GM23338 (cell line): ENCODE data around the gene RPL10A. TPM values are rescaled to one million over a fixed set of nuclear protein-coding genes. Genes with fewer than 3 reads are reported as not detected.

ENCODE experiments used
- ATAC-seq: fragments of 200-7000 bp; cut with Tn5 transposase; 3 replicates; pipeline ENCODE4 v1.9.1; 2020
- DNase-seq: peaks from one replicate; pipeline ENCODE4 v3.0.0-alpha.2; 2015; ENCODE audit warnings: low spot score
- H2AFZ ChIP-seq: fragments of 200-600 bp; sonication (generic); 2 replicates; pipeline ENCODE4 v1.8.0; 2016; ENCODE audit warnings: antibody characterized with exemption, mild to moderate bottlenecking, moderate library complexity
- H3F3A ChIP-seq: fragments of 200-600 bp; sonication (generic); replicated peaks from 2 replicates; pipeline ENCODE4 v1.8.0; 2017; ENCODE audit warnings: antibody characterized with exemption, mixed run types, low read depth
- H3K27ac ChIP-seq: fragments of 200-600 bp; sonication (generic); 2 replicates; pipeline ENCODE4 v1.6.1; 2016; ENCODE audit warnings: low read depth
- H3K27me3 ChIP-seq: fragments of 200-600 bp; sonication (generic); 2 replicates; pipeline ENCODE4 v1.8.0; 2016; ENCODE audit warnings: mild to moderate bottlenecking, mixed run types, moderate library complexity; ENCODE audit not compliant: insufficient read depth
- H3K36me3 ChIP-seq: fragments of 200-600 bp; sonication (generic); 2 replicates; pipeline ENCODE4 v1.8.0; 2016; ENCODE audit warnings: mild to moderate bottlenecking; ENCODE audit not compliant: insufficient read depth
- H3K4me1 ChIP-seq: fragments of 200-600 bp; sonication (generic); 2 replicates; pipeline ENCODE4 v1.8.0; 2016; ENCODE audit warnings: mild to moderate bottlenecking, moderate library complexity; ENCODE audit not compliant: insufficient read depth
- H3K4me2 ChIP-seq: fragments of 200-600 bp; sonication (generic); 2 replicates; pipeline ENCODE4 v1.7.1; 2017; ENCODE audit warnings: mixed run types
- H3K4me3 ChIP-seq: fragments of 200-600 bp; sonication (generic); 2 replicates; pipeline ENCODE4 v1.6.1; 2016; ENCODE audit warnings: mixed run types
- H3K79me2 ChIP-seq: fragments of 200-600 bp; sonication (generic); replicated peaks from 2 replicates; pipeline ENCODE4 v1.8.0; 2017; ENCODE audit warnings: mild to moderate bottlenecking; ENCODE audit not compliant: insufficient read depth
- H3K9me2 ChIP-seq: fragments of 200-600 bp; sonication (generic); 2 replicates; pipeline ENCODE4 v1.8.0; 2017; ENCODE audit not compliant: insufficient read depth
- H4K20me1 ChIP-seq: fragments of 200-600 bp; sonication (generic); replicated peaks from 2 replicates; pipeline ENCODE4 v1.8.0; 2017; ENCODE audit warnings: mild to moderate bottlenecking; ENCODE audit not compliant: insufficient read depth
- H3K27ac Mint-ChIP-seq: 2 replicates; pipeline ENCODE4 v1.8.0; 2020; ENCODE audit warnings: inconsistent platforms, mild to moderate bottlenecking, moderate library complexity, mixed read lengths
- H3K27me3 Mint-ChIP-seq: 3 replicates; pipeline ENCODE4 v1.8.0; 2022; ENCODE audit warnings: low read depth, mild to moderate bottlenecking, moderate library complexity, mixed read lengths, inconsistent platforms; ENCODE audit not compliant: insufficient read depth, poor library complexity
- H3K36me3 Mint-ChIP-seq: 3 replicates; pipeline ENCODE4 v1.8.0; 2021; ENCODE audit warnings: low read depth, mild to moderate bottlenecking, inconsistent platforms, moderate library complexity, mixed read lengths
- H3K4me1 Mint-ChIP-seq: 3 replicates; pipeline ENCODE4 v1.8.0; 2020; ENCODE audit warnings: mild to moderate bottlenecking, inconsistent platforms, mixed read lengths
- H3K4me3 Mint-ChIP-seq: 3 replicates; pipeline ENCODE4 v1.8.0; 2021; ENCODE audit warnings: moderate library complexity, mild to moderate bottlenecking, inconsistent platforms, mixed read lengths
- H3K9me3 Mint-ChIP-seq: 3 replicates; pipeline ENCODE4 v1.8.0; 2020; ENCODE audit warnings: moderate library complexity, mild to moderate bottlenecking, inconsistent platforms, mixed read lengths
- CREB1 ChIP-seq: fragments of 250-450 bp; sonication (Bioruptor Pico); IDR thresholded peaks from 2 replicates; pipeline ENCODE4 v1.5.0; 2020; ENCODE audit warnings: low read depth, mild to moderate bottlenecking, moderate library complexity
- EZH2phosphoT487 ChIP-seq: fragments of 200-600 bp; sonication (generic); IDR thresholded peaks from one replicate; pipeline ENCODE4 v1.8.1; 2018; ENCODE audit warnings: antibody characterized with exemption; ENCODE audit not compliant: unreplicated experiment
- NANOG ChIP-seq: IDR thresholded peaks from 2 replicates; pipeline ENCODE4 v1.6.1; 2016; ENCODE audit warnings: antibody characterized with exemption, borderline replicate concordance
- ZNF114 ChIP-seq: fragments of 250-450 bp; sonication (Bioruptor Pico); IDR thresholded peaks from 2 replicates; pipeline ENCODE4 v1.5.0; 2020; ENCODE audit warnings: mild to moderate bottlenecking, moderate library complexity
- ZNF331 ChIP-seq: fragments of 250-450 bp; sonication (Bioruptor Pico); IDR thresholded peaks from 2 replicates; pipeline ENCODE4 v1.5.0; 2020; ENCODE audit warnings: low read depth, mild to moderate bottlenecking, moderate library complexity
- polyA plus RNA-seq: library from polyadenylated mRNA; unstranded; fragments of >200 nt; fragmentation: Nextera tagmentation; extraction: Ambion mirVana; gene quantifications from 2 replicates; pipeline ENCODE4 v1.2.1, GENCODE V29; 2016
- total RNA-seq: library from RNA; depleted of rRNA; stranded (reverse); fragments of >200 nt; shearing (Covaris generic); gene quantifications from 2 replicates; pipeline ENCODE4 v1.2.3, GENCODE V29; 2014
- TF ChIP-seq, protein P1 (sequence below), 2 experiments: fragments of 200-600 bp in 1 of 2; sonication (generic) in 1 of 2; conservative IDR thresholded peaks; 2 replicates each; pipeline versions ENCODE4 v1.5.1 to v1.6.1; 2016 to 2017; ENCODE audit warnings: antibody characterized with exemption in 2 of 2, low read depth in 2 of 2, mild to moderate bottlenecking in 2 of 2, moderate library complexity in 1 of 2
- TF ChIP-seq, protein P2 (sequence below): IDR thresholded peaks from one replicate; pipeline ENCODE4 v1.6.1; 2018; ENCODE audit warnings: antibody characterized with exemption; ENCODE audit not compliant: unreplicated experiment
- TF ChIP-seq, protein P3 (sequence below): IDR thresholded peaks from 2 replicates; pipeline ENCODE4 v1.6.1; 2016; ENCODE audit warnings: antibody characterized with exemption
- TF ChIP-seq, protein P4 (sequence below): fragments of 250-450 bp; sonication (Bioruptor Pico); IDR thresholded peaks from 2 replicates; pipeline ENCODE4 v1.5.0; 2020; ENCODE audit warnings: mild to moderate bottlenecking, moderate library complexity

RPL10A gene
- total and polyA plus RNA-seq, 2 experiments from 2014 or later, result 730 to 1,297 TPM

DNA sequence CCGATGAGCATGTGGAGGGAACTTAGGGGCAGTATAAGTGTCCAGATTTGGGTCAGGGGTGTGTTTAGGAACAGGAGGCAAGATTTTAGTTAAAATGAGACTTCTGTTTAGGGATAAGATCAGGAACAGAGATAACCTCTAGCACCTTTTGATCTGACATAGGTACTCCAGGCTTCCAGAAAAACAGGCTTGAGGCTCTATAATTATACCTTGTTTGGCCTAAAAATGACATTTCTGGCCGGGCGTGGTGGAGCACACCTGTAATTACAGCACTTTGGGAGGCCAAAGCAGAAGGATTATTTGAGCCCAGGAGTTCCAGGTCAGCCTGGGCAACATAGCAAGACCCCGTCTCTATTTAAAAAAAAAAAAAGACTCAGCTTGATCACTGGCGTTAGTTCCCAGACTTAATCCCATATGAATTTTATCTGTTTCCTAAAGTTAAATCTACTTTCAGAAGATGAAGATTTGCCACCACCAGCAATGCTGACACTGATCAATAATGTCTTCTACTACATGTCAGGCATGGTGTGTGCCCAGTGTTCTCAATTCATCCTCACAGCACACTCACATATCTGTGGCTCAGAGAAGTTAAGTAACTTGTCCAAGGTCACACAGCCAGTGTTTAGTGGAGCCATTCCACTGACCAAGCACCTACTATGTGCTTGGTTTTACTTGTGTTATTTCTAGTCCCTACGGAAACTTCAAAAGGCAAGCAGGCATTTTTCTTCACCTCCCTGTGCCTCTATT lies 50.5 kb downstream of the RPL10A start (continued):
- TF ChIP-seq, protein P1, sequence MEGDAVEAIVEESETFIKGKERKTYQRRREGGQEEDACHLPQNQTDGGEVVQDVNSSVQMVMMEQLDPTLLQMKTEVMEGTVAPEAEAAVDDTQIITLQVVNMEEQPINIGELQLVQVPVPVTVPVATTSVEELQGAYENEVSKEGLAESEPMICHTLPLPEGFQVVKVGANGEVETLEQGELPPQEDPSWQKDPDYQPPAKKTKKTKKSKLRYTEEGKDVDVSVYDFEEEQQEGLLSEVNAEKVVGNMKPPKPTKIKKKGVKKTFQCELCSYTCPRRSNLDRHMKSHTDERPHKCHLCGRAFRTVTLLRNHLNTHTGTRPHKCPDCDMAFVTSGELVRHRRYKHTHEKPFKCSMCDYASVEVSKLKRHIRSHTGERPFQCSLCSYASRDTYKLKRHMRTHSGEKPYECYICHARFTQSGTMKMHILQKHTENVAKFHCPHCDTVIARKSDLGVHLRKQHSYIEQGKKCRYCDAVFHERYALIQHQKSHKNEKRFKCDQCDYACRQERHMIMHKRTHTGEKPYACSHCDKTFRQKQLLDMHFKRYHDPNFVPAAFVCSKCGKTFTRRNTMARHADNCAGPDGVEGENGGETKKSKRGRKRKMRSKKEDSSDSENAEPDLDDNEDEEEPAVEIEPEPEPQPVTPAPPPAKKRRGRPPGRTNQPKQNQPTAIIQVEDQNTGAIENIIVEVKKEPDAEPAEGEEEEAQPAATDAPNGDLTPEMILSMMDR (conservative IDR thresholded peaks at IDR 0.05; ENCODE audit: low read depth in 2 of 2), result no peak
- no peak for TF ChIP-seq EZH2phosphoT487
- no peak for TF ChIP-seq ZNF331 (CRISPR knock-in tag)
- no peak for TF ChIP-seq NANOG
- TF ChIP-seq, protein P2, sequence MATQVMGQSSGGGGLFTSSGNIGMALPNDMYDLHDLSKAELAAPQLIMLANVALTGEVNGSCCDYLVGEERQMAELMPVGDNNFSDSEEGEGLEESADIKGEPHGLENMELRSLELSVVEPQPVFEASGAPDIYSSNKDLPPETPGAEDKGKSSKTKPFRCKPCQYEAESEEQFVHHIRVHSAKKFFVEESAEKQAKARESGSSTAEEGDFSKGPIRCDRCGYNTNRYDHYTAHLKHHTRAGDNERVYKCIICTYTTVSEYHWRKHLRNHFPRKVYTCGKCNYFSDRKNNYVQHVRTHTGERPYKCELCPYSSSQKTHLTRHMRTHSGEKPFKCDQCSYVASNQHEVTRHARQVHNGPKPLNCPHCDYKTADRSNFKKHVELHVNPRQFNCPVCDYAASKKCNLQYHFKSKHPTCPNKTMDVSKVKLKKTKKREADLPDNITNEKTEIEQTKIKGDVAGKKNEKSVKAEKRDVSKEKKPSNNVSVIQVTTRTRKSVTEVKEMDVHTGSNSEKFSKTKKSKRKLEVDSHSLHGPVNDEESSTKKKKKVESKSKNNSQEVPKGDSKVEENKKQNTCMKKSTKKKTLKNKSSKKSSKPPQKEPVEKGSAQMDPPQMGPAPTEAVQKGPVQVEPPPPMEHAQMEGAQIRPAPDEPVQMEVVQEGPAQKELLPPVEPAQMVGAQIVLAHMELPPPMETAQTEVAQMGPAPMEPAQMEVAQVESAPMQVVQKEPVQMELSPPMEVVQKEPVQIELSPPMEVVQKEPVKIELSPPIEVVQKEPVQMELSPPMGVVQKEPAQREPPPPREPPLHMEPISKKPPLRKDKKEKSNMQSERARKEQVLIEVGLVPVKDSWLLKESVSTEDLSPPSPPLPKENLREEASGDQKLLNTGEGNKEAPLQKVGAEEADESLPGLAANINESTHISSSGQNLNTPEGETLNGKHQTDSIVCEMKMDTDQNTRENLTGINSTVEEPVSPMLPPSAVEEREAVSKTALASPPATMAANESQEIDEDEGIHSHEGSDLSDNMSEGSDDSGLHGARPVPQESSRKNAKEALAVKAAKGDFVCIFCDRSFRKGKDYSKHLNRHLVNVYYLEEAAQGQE, result no peak
- TF ChIP-seq, protein P3, sequence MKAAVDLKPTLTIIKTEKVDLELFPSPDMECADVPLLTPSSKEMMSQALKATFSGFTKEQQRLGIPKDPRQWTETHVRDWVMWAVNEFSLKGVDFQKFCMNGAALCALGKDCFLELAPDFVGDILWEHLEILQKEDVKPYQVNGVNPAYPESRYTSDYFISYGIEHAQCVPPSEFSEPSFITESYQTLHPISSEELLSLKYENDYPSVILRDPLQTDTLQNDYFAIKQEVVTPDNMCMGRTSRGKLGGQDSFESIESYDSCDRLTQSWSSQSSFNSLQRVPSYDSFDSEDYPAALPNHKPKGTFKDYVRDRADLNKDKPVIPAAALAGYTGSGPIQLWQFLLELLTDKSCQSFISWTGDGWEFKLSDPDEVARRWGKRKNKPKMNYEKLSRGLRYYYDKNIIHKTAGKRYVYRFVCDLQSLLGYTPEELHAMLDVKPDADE, result no peak

DNA sequence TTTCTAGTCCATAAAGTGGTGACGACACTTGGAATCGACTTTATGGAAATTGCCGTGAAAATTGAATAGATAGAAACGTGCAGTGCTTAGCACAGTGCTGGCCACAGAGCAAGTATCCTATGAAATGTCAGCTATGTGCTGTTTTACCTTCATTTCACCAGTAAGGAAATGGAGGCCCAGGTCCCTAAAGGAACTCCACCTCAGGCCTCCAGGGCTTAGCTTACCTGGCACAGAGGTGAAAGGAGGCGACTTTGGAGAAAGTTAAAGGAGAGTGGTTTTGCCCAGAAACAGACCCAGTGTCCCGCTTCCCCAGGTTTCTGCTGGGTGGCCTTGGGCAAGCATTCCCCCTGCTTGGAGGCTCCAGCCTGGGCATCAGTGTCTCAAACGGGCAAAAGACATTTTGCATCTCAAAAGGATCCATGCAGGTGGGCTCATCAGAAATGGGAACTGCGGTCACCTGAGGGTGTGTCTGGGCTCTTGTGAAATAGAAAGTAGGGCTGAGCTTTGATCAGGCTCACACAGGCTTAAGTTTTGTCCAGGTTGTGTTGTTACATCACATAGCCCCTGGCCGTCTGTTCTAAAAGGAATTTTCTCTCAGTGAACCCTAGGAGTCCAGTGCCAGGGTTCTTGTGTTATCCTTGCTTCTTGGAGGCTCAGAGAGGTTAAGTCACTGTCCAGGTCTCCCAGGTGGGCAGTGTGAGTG lies 51.3 kb downstream of the RPL10A start:
- no peaks in the 10 kb centered on the region for H4K20me1 ChIP-seq
- Mint-ChIP-seq H3K27me3 (peaks cover 8% of the 10 kb centered on the region), H3K4me3 (no peak overlapping the region), H3K27ac (no peak overlapping the region), H3K36me3 (no peaks in the 10 kb centered on the region), H3K4me1 (peaks cover 14% of the 10 kb centered on the region), H3K9me3 (no peaks in the 10 kb centered on the region; the same call in 2 of the 3 replicates)
- H3K27me3 ChIP-seq, result no peaks in the 10 kb centered on the region
- DNase-seq (no peak), ATAC-seq (no peak)
- H3K4me2 ChIP-seq, result no peak overlapping the region
- no peaks in the 10 kb centered on the region for H3K36me3 ChIP-seq
- H3K27ac ChIP-seq, result no peak overlapping the region
- no peaks in the 10 kb centered on the region for H3K9me2 ChIP-seq
- peaks cover 7% of the 10 kb centered on the region for H3K4me1 ChIP-seq
- no peaks in the 10 kb centered on the region for H3K79me2 ChIP-seq
- no peak overlapping the region for H3K4me3 ChIP-seq
- H3F3A ChIP-seq, result 0 out of 2 replicates have a peak, but pooled peaks cover 3% of the 10 kb centered on the region
- peak overlapping the region; percentile 47; the same call in 1 of the 2 replicates for H2AFZ ChIP-seq
- TF ChIP-seq CREB1 (CRISPR knock-in tag) (no peak), ZNF114 (CRISPR knock-in tag) (no peak)
- TF ChIP-seq, protein P4, sequence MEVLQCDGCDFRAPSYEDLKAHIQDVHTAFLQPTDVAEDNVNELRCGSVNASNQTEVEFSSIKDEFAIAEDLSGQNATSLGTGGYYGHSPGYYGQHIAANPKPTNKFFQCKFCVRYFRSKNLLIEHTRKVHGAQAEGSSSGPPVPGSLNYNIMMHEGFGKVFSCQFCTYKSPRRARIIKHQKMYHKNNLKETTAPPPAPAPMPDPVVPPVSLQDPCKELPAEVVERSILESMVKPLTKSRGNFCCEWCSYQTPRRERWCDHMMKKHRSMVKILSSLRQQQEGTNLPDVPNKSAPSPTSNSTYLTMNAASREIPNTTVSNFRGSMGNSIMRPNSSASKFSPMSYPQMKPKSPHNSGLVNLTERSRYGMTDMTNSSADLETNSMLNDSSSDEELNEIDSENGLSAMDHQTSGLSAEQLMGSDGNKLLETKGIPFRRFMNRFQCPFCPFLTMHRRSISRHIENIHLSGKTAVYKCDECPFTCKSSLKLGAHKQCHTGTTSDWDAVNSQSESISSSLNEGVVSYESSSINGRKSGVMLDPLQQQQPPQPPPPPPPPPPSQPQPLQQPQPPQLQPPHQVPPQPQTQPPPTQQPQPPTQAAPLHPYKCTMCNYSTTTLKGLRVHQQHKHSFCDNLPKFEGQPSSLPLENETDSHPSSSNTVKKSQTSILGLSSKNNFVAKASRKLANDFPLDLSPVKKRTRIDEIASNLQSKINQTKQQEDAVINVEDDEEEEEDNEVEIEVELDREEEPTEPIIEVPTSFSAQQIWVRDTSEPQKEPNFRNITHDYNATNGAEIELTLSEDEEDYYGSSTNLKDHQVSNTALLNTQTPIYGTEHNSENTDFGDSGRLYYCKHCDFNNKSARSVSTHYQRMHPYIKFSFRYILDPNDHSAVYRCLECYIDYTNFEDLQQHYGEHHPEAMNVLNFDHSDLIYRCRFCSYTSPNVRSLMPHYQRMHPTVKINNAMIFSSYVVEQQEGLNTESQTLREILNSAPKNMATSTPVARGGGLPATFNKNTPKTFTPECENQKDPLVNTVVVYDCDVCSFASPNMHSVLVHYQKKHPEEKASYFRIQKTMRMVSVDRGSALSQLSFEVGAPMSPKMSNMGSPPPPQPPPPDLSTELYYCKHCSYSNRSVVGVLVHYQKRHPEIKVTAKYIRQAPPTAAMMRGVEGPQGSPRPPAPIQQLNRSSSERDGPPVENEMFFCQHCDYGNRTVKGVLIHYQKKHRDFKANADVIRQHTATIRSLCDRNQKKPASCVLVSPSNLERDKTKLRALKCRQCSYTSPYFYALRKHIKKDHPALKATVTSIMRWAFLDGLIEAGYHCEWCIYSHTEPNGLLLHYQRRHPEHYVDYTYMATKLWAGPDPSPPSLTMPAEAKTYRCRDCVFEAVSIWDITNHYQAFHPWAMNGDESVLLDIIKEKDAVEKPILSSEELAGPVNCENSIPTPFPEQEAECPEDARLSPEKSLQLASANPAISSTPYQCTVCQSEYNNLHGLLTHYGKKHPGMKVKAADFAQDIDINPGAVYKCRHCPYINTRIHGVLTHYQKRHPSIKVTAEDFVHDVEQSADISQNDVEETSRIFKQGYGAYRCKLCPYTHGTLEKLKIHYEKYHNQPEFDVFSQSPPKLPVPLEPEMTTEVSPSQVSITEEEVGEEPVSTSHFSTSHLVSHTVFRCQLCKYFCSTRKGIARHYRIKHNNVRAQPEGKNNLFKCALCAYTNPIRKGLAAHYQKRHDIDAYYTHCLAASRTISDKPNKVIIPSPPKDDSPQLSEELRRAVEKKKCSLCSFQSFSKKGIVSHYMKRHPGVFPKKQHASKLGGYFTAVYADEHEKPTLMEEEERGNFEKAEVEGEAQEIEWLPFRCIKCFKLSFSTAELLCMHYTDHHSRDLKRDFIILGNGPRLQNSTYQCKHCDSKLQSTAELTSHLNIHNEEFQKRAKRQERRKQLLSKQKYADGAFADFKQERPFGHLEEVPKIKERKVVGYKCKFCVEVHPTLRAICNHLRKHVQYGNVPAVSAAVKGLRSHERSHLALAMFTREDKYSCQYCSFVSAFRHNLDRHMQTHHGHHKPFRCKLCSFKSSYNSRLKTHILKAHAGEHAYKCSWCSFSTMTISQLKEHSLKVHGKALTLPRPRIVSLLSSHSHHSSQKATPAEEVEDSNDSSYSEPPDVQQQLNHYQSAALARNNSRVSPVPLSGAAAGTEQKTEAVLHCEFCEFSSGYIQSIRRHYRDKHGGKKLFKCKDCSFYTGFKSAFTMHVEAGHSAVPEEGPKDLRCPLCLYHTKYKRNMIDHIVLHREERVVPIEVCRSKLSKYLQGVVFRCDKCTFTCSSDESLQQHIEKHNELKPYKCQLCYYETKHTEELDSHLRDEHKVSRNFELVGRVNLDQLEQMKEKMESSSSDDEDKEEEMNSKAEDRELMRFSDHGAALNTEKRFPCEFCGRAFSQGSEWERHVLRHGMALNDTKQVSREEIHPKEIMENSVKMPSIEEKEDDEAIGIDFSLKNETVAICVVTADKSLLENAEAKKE (CRISPR knock-in tag), result no peak
